ENCODE measurements around the gene TJP2. TPM values are rescaled to one million over a fixed set of nuclear protein-coding genes. Genes with fewer than 3 reads are reported as not detected.

TJP2 gene
- total RNA-seq, 2 donors from 2014 or later = 207 to 226 TPM

DNA sequence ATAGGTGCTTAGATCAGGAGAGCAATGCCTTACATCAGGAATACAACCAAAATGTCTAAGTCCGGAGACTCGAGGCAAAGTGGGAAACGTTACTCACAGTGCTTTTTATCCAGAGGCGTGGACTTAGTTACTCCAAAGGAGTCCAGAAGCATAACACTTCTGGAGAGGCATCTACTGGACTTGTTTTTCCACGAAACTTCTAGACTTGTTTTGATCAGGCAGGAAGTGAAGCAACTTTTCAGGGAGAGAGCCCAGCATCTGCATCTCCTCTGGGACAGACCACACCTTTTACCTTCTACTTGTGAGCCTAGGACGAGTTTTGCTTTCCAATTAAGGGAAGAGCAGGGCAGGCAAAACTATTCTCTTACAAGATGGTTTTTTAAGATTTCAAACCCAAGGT is 1.2 kb upstream of the TJP2 start:
- H3K4me1 ChIP-seq (ENCODE audit: control insufficient read depth in 1 of 2, low read depth in 2 of 2) = peaks cover 10 to 41% of the 10 kb centered on the region in 2 donors
- no peak for TF ChIP-seq CTCF (IDR thresholded peaks at IDR 0.05)
- ATAC-seq (ENCODE audit: insufficient number of reproducible peaks, low FRiP score, low read depth) (no peak), DNase-seq (ENCODE audit: low spot score) (no peak)
- H3K9me3 ChIP-seq = no peaks in the 10 kb centered on the region
- H3K4me3 ChIP-seq = peak overlapping the region; percentile 83
- no peaks in the 10 kb centered on the region for H3K27me3 ChIP-seq (replicated peaks; ENCODE audit: insufficient read depth)
- no peaks in the 10 kb centered on the region for H3K36me3 ChIP-seq
- peak overlapping the region in 1 of 2 donors; percentile 82 for H3K27ac ChIP-seq

GRCh38 chr9:69173497-69173890 is 583 bp upstream of the TJP2 start:
- Histone ChIP-seq H3K9me3 (no peaks in the 10 kb centered on the region), H3K27ac (peak overlapping the region; percentile 68 to 82), H3K4me1 (ENCODE audit: control insufficient read depth in 1 of 2, low read depth in 2 of 2) (peaks cover 14 to 47% of the 10 kb centered on the region in 2 donors), H3K4me3 (peak overlapping the region; percentile 83), H3K36me3 (no peaks in the 10 kb centered on the region), H3K27me3 (replicated peaks; ENCODE audit: insufficient read depth) (no peaks in the 10 kb centered on the region)
- no peak for TF ChIP-seq CTCF (IDR thresholded peaks at IDR 0.05)
- DNase-seq (ENCODE audit: low spot score) (no peak), ATAC-seq (ENCODE audit: insufficient number of reproducible peaks, low FRiP score, low read depth) (no peak)

- Histone ChIP-seq H3K4me1 (ENCODE audit: control insufficient read depth in 1 of 2, low read depth in 2 of 2) (peaks cover 21 to 61% of the 10 kb centered on the region in 2 donors), H3K9me3 (no peaks in the 10 kb centered on the region), H3K4me3 (peak overlapping the region; percentile 83), H3K27ac (peak overlapping the region; percentile 68 to 82), H3K27me3 (replicated peaks; ENCODE audit: insufficient read depth) (no peaks in the 10 kb centered on the region), H3K36me3 (no peaks in the 10 kb centered on the region)
- DNase-seq (ENCODE audit: low spot score) (peak; percentile 57), ATAC-seq (ENCODE audit: insufficient number of reproducible peaks, low FRiP score, low read depth) (peak; percentile 38)
- TF ChIP-seq CTCF (IDR thresholded peaks at IDR 0.05) = no peak
These were observed 763 bp downstream of the TJP2 start for GRCh38 chr9:69174616-69175463.

GRCh38 chr9:69175486-69175885 is 1.4 kb downstream of the TJP2 start:
- peak overlapping the region; percentile 68 to 82 for H3K27ac ChIP-seq
- no peaks in the 10 kb centered on the region for H3K27me3 ChIP-seq (replicated peaks; ENCODE audit: insufficient read depth)
- peaks cover 26 to 67% of the 10 kb centered on the region in 2 donors for H3K4me1 ChIP-seq (ENCODE audit: control insufficient read depth in 1 of 2, low read depth in 2 of 2)
- no peaks in the 10 kb centered on the region for H3K9me3 ChIP-seq
- peak overlapping the region; percentile 83 for H3K4me3 ChIP-seq
- no peaks in the 10 kb centered on the region for H3K36me3 ChIP-seq
- ATAC-seq (ENCODE audit: insufficient number of reproducible peaks, low FRiP score, low read depth) (no peak), DNase-seq (ENCODE audit: low spot score) (no peak)
- TF ChIP-seq CTCF (IDR thresholded peaks at IDR 0.05) = no peak

DNA sequence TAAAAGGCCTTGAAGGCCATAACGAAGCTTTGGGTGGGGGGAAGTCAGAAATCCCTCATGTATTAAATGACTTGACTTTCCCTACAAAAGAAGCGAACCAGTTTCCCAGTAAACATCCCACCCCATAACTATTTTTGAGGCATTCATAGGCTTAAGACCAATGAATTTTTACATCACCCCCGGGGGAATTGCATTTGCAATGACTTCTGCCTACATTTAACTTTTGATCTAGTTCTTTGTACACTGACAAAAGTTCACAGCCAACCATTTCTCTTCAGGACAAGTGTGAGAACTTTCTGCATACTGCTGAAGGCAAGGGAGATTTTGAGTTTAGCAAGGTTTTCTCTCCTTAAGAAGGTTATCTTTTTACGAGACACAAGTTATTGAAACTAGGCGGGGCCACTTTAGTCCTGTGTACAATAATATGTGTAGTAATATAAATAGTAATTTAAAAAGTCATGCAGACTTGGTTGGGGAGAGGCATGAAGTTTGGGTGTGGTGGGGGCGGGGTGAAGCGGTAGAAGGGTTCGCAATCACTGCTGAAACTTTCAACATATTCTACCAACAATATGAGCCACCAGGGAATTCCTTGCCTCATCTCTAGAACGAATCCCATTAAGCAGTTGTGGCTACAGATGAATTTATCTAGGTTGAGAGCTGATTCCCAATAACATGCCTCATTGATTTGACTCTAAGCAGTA is 2.5 kb downstream of the TJP2 start:
- Histone ChIP-seq H3K9me3 (no peaks in the 10 kb centered on the region), H3K4me1 (ENCODE audit: control insufficient read depth in 1 of 2, low read depth in 2 of 2) (peaks cover 30 to 78% of the 10 kb centered on the region in 2 donors), H3K27ac (peak overlapping the region in 1 of 2 donors; percentile 11), H3K36me3 (no peaks in the 10 kb centered on the region), H3K27me3 (replicated peaks; ENCODE audit: insufficient read depth) (no peaks in the 10 kb centered on the region), H3K4me3 (no peak overlapping the region)
- DNase-seq (ENCODE audit: low spot score) = no peak
- no peak for TF ChIP-seq CTCF (IDR thresholded peaks at IDR 0.05)
- no peak for ATAC-seq (ENCODE audit: insufficient number of reproducible peaks, low FRiP score, low read depth)
